ENCODE results near the gene CROCC2.

The CROCC2 gene

GRCh38 chr2:240946046-240946445 lies 39.9 kb downstream of the CROCC2 start:
- no peak for DNase-seq

DNA sequence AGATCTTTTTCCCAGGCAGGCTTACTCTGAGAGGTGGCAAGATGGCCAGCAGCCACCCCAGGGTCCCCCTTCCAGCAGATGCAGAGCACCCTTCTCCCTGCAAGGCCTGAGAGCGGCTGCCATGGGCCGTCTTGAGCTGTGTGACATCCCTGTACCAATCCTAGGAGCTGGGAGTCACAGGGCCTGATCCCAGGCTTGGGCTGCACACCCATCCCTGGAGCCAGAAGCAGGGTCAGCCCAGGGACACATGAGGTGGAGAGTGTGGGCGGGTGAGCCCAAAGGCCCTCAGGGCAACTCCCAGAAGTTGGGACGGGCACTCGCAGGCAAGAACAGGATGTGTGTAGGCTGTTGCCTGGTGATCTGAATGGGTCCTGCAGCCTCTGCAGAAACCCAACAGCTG lies 40.5 kb downstream of the CROCC2 start:
- no peak for DNase-seq

DNA sequence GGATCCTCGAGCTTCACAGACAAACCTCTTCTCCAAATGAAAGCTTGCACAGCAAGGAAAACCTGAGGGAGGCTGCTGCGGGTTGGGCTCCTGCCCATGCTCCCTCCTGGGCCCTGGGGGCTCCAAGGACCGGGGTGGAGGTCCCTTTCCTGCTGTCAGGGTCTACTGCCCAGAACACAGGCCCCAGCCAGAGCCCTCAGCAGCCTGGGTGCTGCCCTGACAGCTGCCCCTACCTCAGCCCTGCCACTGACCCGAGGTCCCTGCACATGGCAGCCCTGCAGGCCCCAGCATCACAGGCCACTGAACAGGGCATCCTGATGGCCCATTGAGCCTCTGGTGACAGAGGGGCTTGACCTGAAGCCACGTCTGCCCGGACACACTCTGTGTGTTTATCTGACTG lies 41.0 kb downstream of the CROCC2 start:
- DNase-seq, result no peak

GRCh38 chr2:240947607-240948006 lies 41.5 kb downstream of the CROCC2 start:
- DNase-seq, result no peak

GRCh38 chr2:240948086-240948485 lies 42.0 kb downstream of the CROCC2 start:
- no peak for DNase-seq

DNA sequence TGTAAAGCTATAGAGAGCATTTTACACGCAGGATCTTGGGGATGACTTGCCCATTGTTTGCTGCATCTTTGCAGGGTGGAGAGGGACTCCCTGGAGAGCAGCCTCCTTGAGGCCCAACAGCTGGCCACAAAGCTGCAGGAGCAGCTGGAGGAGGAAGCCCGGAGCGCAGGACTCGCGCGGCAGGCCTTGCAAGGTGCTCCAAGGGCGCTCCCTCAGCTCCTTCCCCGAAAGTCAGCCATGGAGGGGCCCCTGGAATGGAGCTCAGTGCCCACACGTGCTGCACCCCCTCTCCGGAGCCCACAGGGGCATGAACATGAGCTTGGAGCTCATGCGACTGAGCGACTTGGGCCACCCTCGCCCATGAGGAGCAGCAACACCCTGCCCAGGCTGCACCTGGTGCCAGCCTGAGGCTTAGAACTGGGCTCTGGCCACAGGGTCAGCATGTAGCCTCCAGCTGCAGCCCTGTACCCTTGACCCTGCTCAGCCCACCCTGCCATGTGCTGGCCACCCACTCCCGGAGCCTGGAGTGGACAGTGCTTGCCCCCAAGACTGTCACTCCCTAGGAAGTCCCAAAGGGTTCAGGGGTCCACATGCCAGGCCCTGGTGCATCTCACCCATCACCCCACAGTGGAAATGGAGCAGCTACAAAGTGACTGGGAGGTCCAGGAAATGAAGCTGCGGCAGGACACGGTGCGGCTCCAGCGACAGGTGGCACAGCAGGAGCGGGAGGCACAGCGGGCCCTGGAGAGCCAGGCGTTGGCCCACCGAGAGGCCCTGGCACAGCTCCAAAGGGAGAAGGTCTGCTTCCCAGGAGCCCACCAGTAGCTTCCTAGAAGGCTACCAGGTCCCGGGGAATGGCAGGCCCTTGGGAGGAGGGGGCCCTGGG lies 43.0 kb downstream of the CROCC2 start:
- DNase-seq, result no peak

GRCh38 chr2:240949791-240950705 lies 43.9 kb downstream of the CROCC2 start:
- no peak for DNase-seq

- no peak for DNase-seq
Observed at GRCh38 chr2:240951045-240951594, 45.0 kb downstream of the CROCC2 start.

- no peak for DNase-seq
Observed at GRCh38 chr2:240952496-240953246, 46.5 kb downstream of the CROCC2 start.

DNA sequence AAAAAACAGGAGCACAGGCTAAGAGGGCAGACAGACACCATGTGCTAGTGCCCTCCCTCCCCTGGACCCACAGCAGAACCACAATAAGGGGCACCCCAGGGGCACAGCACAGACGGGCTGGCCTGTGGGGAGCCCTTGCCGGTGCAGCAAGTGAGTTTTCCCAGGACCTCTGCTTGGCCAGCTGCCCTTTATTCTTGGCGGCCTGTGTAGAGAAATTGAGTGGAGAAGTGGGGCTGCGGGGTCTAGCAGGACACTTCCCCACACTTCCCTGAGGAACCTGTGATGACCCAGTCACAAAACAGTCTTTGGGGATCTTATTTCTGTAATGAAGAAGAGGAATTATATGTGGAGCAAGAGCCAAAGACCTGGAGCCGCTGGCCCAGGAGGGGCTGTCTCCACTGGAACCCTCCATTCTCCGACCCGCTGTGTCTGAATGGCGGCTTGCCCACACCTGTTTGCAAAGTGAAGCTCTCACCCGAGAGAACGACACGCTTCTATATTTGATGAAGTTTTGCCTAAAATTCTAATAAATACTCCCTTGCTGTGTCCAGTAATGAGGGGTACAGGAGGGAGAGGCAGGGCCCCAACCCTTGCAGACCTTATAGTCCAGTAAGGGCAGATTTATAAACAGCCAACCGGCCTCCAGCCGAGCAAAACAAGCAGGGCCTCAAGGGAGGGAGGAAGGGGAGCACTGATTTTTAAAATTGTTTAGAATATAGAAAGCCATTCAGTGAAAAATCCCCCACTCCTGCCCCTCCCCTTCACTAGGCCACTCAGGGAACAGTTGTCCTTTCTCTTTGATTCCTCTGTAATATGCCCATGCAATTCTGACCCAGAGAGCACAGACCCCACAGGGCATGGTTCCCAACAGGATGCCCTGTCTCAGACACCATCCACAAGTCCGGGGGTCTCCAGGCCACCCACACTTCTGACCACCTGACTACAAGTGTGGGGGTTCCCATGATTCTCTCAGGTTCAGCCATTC lies 47.6 kb downstream of the CROCC2 start:
- no peak for DNase-seq

- DNase-seq, result no peak
Observed at GRCh38 chr2:240954436-240955305, 48.5 kb downstream of the CROCC2 start.

DNA sequence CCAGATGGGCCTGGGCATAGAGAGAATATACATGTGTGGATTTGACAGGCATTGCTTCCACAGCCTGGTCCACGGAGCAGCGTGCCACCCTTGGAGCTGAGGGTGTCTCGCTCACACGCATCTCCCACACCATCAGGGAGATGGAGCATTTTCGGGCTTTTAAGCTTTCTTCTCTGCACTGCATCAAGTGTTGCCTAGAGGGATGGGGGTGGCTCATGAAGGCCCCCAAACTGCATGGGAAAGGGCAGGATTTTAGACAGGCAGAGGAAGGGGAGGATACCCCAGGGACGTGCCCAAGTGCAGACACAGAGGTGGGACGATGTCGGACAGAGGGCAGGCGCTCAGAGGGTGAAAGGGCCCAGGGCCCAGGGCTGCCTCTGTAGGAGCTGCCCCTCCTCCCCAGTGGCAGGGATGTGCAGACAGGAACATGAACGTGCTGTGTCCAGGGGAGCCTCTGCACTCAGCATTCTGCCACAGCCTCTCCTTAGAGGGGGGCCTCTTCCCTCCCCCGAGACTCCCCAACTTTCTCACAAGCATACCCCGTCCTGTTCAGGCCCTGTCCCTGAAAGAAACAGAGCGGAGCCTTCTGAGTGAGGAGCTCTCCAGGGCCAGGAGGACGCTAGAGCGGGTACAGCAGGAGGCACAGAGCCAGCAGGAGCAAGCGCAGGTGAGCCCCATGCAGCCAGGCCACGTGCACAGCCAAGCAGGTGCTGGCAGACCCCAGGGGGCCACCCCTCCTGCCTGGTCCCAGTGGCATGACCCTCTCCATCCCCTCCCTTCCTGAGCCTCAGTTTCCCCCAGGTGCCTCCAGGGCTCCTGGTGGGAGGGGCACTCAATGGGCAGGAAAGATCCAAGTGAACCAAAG lies 49.4 kb downstream of the CROCC2 start:
- no peak for DNase-seq

- DNase-seq, result no peak
Observed at GRCh38 chr2:240956171-240956934, 50.2 kb downstream of the CROCC2 start.

- no peak for DNase-seq
Observed at GRCh38 chr2:240956935-240957655, 51.0 kb downstream of the CROCC2 start.

GRCh38 chr2:240957656-240958365 lies 51.7 kb downstream of the CROCC2 start:
- no peak for DNase-seq

- DNase-seq, result no peak
Observed at GRCh38 chr2:240958366-240959213, 52.5 kb downstream of the CROCC2 start.
